Measurements from ENCODE around the gene KLHDC9.
"Not testable (repeated sequence)": the region's sequence is repeated elsewhere in the genome, so short reads cannot be mapped to it uniquely, and the experiment has no call there.

KLHDC9 gene

GRCh38 chr1:161098210-161099068 is at the start of gene KLHDC9:
KLHDC9 (plus strand) TSS chr1:161098361; CDS start chr1:161098536, 175 bp downstream.
- DNase-seq = peak; percentile 68

GRCh38 chr1:161048949-161049722 is 49.0 kb upstream of the KLHDC9 start:
- no peak for DNase-seq

- no peak for DNase-seq
Measured at GRCh38 chr1:161051219-161051618, 46.9 kb upstream of the KLHDC9 start.

GRCh38 chr1:161052899-161053298 is 45.3 kb upstream of the KLHDC9 start:
- DNase-seq = no peak

- DNase-seq = no peak
Measured at GRCh38 chr1:161054232-161054631, 43.9 kb upstream of the KLHDC9 start.

- DNase-seq = no peak
Measured at GRCh38 chr1:161054805-161055204, 43.4 kb upstream of the KLHDC9 start.

GRCh38 chr1:161059293-161059692 is 38.9 kb upstream of the KLHDC9 start:
- DNase-seq = no peak

- DNase-seq = no peak
Measured at GRCh38 chr1:161061419-161061818, 36.7 kb upstream of the KLHDC9 start.

GRCh38 chr1:161063936-161064335 is 34.2 kb upstream of the KLHDC9 start:
- not testable (repeated sequence) for DNase-seq

GRCh38 chr1:161065681-161066080 is 32.5 kb upstream of the KLHDC9 start:
- not testable (repeated sequence) for DNase-seq

GRCh38 chr1:161066694-161067093 is 31.5 kb upstream of the KLHDC9 start:
- DNase-seq = no peak

- DNase-seq = no peak
Measured at GRCh38 chr1:161068306-161069234, 29.6 kb upstream of the KLHDC9 start.

DNA sequence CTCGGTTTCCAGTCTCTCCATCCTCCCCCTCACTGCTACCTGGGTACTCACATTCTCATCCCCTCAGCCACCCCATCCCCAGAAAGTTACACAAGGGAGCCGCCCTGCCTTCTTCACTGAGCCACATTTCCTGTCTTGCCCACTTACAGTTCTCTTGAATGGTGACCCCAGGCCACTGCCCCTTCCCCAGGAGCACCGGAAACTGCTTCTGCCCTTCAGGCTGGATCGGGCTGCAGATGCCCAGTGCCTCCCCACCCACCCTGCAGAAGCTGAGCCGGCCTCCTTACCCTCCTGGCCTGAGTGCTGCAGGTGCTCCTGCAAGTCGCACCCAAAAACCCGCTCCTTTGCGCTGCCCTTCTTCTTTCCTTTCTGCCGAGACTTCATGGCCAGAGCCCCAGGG is 28.9 kb upstream of the KLHDC9 start:
- no peak for DNase-seq

DNA sequence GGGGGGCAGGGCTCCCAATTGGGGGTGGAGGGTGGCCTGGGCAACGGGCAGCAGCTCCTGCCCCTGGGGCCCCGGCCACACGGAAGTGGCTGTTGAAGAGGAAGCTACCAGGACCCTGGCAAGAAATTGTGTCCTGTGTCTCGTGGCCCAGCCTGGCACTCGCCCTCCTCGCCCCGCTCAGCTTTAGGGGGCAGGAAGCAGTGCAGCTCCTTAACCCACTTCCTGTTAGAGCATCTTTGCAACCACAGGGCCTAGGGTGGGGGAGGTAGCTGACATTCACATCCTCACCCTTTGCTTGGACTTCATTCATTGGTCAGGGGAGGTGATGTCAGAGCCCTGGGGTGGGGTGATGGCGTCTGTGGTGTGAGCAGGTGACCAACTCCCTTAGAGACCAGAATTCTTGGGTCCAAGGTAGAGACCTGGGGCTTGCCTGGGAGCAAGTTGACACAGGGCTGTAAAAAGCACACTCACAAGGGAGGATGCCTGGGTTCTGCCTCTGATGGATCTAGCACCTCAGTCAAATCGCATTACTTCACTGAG is 28.4 kb upstream of the KLHDC9 start, which contains the start of gene ARHGAP30:
Gene ARHGAP30, minus strand, starts transcription at position 161 of the 540 bp plus-strand sequence. CDS start 267 bp downstream, outside the sequence.
- DNase-seq = no peak

DNA sequence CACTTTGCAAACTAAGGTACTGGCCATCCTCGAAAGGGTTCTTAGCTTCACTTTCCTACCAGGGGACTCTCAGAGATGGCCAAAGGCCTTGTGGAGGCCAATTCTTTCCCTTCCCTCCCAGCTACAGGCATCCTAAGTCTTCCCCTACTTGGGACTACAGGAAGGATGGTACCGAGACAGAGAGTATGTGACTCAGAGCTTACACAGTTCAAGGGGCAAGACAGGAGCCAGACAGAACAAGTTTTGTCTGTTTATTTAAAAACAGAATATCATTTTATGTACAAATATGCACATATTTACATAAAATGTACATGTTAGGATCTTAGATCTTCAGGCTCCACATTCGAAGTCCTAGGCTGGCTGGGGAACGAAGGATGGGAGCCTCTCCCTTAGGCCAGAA is 27.4 kb upstream of the KLHDC9 start:
- no peak for DNase-seq

DNA sequence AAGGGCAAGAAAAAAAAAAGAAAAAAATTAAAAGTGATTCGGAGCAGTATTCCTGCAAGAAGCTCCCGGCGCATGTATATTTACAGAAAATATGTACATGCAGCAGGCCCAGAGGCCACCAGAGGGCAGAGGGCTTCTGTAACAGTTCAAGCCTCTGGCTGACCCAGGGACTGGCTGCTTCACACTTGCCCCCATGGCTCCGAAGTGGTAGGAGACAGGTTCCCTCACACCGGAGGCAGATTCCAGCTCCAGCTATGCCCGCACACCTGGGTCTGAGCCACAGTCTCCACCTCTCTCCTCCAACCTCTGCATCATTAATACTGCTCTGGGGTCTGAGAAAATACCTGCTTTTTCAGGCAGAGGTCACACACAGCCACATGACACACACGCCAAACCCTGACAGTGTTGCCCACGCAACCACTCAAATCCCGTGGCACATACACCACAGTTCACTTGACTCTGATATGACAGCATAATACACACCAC is 26.2 kb upstream of the KLHDC9 start:
- DNase-seq = no peak

GRCh38 chr1:161072751-161073449 is 25.3 kb upstream of the KLHDC9 start:
- no peak for DNase-seq

GRCh38 chr1:161073474-161074121 is 24.6 kb upstream of the KLHDC9 start:
- no peak for DNase-seq

DNA sequence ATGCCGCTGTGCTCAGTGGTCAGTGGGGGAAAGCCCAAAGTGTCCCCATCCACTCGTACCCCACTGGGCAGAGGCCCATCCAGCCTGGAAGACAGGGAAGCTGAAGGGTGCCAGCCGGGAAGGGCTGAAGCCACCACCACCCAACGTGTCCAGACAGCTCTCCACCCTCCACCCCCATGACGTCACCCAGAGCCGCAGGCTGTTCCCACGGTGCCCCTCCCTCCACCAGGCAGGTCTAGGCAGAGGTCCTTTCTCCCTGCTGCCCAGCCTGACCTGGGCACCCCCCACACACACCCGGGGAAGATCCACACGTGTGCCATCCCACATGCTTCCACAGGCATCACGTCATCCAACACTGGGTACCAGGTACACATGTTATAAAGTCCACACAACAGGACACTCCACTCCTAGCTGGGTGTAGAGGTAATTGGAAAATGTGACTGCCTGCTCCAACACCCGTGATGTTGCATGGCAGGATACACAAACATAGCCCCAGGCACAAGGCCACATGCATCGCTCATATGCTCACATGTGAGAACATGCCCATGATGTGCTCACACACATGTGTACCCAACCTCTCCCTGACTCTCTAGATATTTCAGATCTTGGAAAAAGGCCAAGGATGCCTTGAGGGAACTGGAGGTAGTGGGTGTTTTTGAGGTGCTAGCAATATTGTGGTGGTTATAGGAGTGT is 23.3 kb upstream of the KLHDC9 start:
- no peak for DNase-seq

- DNase-seq = no peak
Measured at GRCh38 chr1:161076410-161076809, 21.8 kb upstream of the KLHDC9 start.

Measured in kidney glomerular epithelial cell (primary cell).